Right lobe of liver (tissue), 4 donors: ENCODE results near the gene SMC5.

Source experiments
- CTCF ChIP-seq, 4 donors: fragments of 200-600 bp in 3 of 4; fragments of 450-650 bp in 1 of 4; IDR thresholded peaks; one replicate each; pipeline versions ENCODE4 v1.5.1 to v1.8.0; 2016 to 2022; ENCODE audit warnings: antibody characterized with exemption in 4 of 4, mild to moderate bottlenecking in 2 of 4
- POLR2A ChIP-seq: fragments of 450-650 bp; IDR thresholded peaks from one replicate; pipeline ENCODE4 v1.6.1; 2017; ENCODE audit warnings: antibody characterized with exemption, mild to moderate bottlenecking
- donor health status: DM: no; HTN: no; CAD: no.
- donor health status: DM: no; HTN: no; CAD: no.
- donor health status: DM: no; HTN: yes; CAD: no.

- TF ChIP-seq POLR2A (no peak), CTCF (IDR thresholded peaks at IDR 0.05) (no peak)
Measured at GRCh38 chr9:70362952-70363351, 104.2 kb downstream of the SMC5 start.
